ENCODE results near the gene TK2. TPM values are rescaled to one million over a fixed set of nuclear protein-coding genes. Genes with fewer than 3 reads are reported as not detected.
A peak's percentile ranks its signal among the peaks of the same experiment; 100 is the strongest.

TK2 gene
- total RNA-seq, 2 donors from 2014 or later, result 7.9 to 11.5 TPM

GRCh38 chr16:66487580-66488275 lies 62.2 kb downstream of the TK2 start:
- Mint-ChIP-seq H3K4me1 (peaks cover 9% of the 10 kb centered on the region), H3K36me3 (ENCODE audit: low read depth) (no peaks in the 10 kb centered on the region), H3K9me3 (peaks cover 5% of the 10 kb centered on the region), H3K27ac (no peak overlapping the region), H3K27me3 (ENCODE audit: insufficient read depth) (peaks cover 21% of the 10 kb centered on the region), H3K4me3 (no peak overlapping the region)
- Histone ChIP-seq H3K36me3 (ENCODE audit: control insufficient read depth, insufficient read depth, low read length) (no peaks in the 10 kb centered on the region), H3K4me1 (ENCODE audit: control insufficient read depth, insufficient read depth, low read length) (no peaks in the 10 kb centered on the region), H3K9me3 (ENCODE audit: control insufficient read depth, low read length) (peaks cover 4% of the 10 kb centered on the region), H3K27ac (ENCODE audit: low read depth, low read length) (peak overlapping the region; percentile 24), H3K9ac (ENCODE audit: extremely low read depth, low read length, poor library complexity, severe bottlenecking) (no peak overlapping the region), H3K27me3 (ENCODE audit: control insufficient read depth, insufficient read depth, low read length, poor library complexity, severe bottlenecking) (no peaks in the 10 kb centered on the region), H3K4me3 (ENCODE audit: low read length) (no peak overlapping the region)
- DNase-seq, result no peak
- WGBS, 2 experiments (ENCODE audit: insufficient coverage in 1 of 2, insufficient read length in 1 of 2), result 88 to 100% methylated on average over 1 to 5 of the region's 5 CpGs
- TF ChIP-seq CTCF (conservative IDR thresholded peaks at IDR 0.05), result no peak

- Histone ChIP-seq H3K9me3 (ENCODE audit: control insufficient read depth, low read length) (peaks cover 4% of the 10 kb centered on the region), H3K27me3 (ENCODE audit: control insufficient read depth, insufficient read depth, low read length, poor library complexity, severe bottlenecking) (no peaks in the 10 kb centered on the region), H3K36me3 (ENCODE audit: control insufficient read depth, insufficient read depth, low read length) (no peaks in the 10 kb centered on the region), H3K9ac (ENCODE audit: extremely low read depth, low read length, poor library complexity, severe bottlenecking) (no peak overlapping the region), H3K4me1 (ENCODE audit: control insufficient read depth, insufficient read depth, low read length) (no peaks in the 10 kb centered on the region), H3K4me3 (ENCODE audit: low read length) (no peak overlapping the region), H3K27ac (ENCODE audit: low read depth, low read length) (peak overlapping the region; percentile 24)
- 71 to 83% methylated on average over 3 of the region's 3 CpGs for WGBS, 2 experiments (ENCODE audit: insufficient coverage in 1 of 2, insufficient read length in 1 of 2)
- no peak overlapping the region for H3K27ac Mint-ChIP-seq
- no peaks in the 10 kb centered on the region for H3K36me3 Mint-ChIP-seq (ENCODE audit: low read depth)
- DNase-seq, result no peak
- no peak overlapping the region for H3K4me3 Mint-ChIP-seq
- H3K9me3 Mint-ChIP-seq, result peaks cover 5% of the 10 kb centered on the region
- TF ChIP-seq CTCF (conservative IDR thresholded peaks at IDR 0.05), result no peak
- H3K27me3 Mint-ChIP-seq (ENCODE audit: insufficient read depth), result peaks cover 18% of the 10 kb centered on the region
- peaks cover 9% of the 10 kb centered on the region for H3K4me1 Mint-ChIP-seq
These were observed 62.9 kb downstream of the TK2 start for GRCh38 chr16:66486773-66487579.

- no peaks in the 10 kb centered on the region for H3K36me3 Mint-ChIP-seq (ENCODE audit: low read depth)
- no peaks in the 10 kb centered on the region for H3K36me3 ChIP-seq (ENCODE audit: control insufficient read depth, insufficient read depth, low read length)
- peaks cover 4% of the 10 kb centered on the region for H3K4me1 Mint-ChIP-seq
- H3K9ac ChIP-seq (ENCODE audit: extremely low read depth, low read length, poor library complexity, severe bottlenecking), result no peak overlapping the region
- no peak for DNase-seq
- H3K27ac ChIP-seq (ENCODE audit: low read depth, low read length), result no peak overlapping the region
- peaks cover 5% of the 10 kb centered on the region for H3K9me3 Mint-ChIP-seq
- H3K27me3 Mint-ChIP-seq (ENCODE audit: insufficient read depth), result peaks cover 12% of the 10 kb centered on the region
- no peaks in the 10 kb centered on the region for H3K27me3 ChIP-seq (ENCODE audit: control insufficient read depth, insufficient read depth, low read length, poor library complexity, severe bottlenecking)
- WGBS, 2 experiments (ENCODE audit: insufficient coverage in 1 of 2, insufficient read length in 1 of 2), result 91 to 93% methylated on average over 10 to 12 of the region's 12 CpGs
- no peak overlapping the region for H3K4me3 ChIP-seq (ENCODE audit: low read length)
- no peaks in the 10 kb centered on the region for H3K4me1 ChIP-seq (ENCODE audit: control insufficient read depth, insufficient read depth, low read length)
- no peak overlapping the region for H3K4me3 Mint-ChIP-seq
- no peak overlapping the region for H3K27ac Mint-ChIP-seq
- TF ChIP-seq CTCF (conservative IDR thresholded peaks at IDR 0.05), result no peak
- peaks cover 4% of the 10 kb centered on the region for H3K9me3 ChIP-seq (ENCODE audit: control insufficient read depth, low read length)
These were observed 63.6 kb downstream of the TK2 start for GRCh38 chr16:66486199-66486772.
